NCI-H460 (cell line): ENCODE data around the gene THUMPD2. TPM values are rescaled to one million over a fixed set of nuclear protein-coding genes. Genes with fewer than 3 reads are reported as not detected.

Experiments
- DNase-seq: peaks from one replicate; pipeline ENCODE4 v3.0.0-alpha.2; 2016; ENCODE audit warnings: low read depth; ENCODE audit errors: extremely low read depth
- total RNA-seq: library from RNA; depleted of rRNA; stranded (reverse); fragments of >200 nt; shearing (Covaris generic); gene quantifications from 2 replicates; pipeline ENCODE4 v1.2.3, GENCODE V29; 2014

Gene THUMPD2
- total RNA-seq, 1 experiment from 2014 or later, result 23.4 TPM

DNA sequence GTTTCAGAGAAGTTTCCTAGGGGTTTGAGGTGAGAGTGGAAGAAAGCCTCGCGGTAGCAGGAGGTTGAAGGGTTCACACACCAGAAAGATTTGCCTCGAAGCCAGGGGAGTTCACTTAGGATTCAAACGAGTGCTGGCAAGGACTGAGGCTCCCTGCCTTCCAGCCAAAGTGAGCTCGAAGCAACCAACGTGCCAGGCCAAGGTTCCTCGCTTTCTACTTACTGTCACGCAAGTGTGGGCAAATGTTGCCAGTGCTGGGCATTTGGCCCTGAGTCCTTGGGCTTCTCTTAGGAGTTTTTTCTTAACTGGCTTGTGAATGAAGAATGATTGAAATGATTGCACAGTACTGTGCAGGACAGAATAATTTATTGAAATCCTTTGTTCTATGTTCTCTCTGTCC lies 59.7 kb downstream of the THUMPD2 start:
- no peak for DNase-seq

DNA sequence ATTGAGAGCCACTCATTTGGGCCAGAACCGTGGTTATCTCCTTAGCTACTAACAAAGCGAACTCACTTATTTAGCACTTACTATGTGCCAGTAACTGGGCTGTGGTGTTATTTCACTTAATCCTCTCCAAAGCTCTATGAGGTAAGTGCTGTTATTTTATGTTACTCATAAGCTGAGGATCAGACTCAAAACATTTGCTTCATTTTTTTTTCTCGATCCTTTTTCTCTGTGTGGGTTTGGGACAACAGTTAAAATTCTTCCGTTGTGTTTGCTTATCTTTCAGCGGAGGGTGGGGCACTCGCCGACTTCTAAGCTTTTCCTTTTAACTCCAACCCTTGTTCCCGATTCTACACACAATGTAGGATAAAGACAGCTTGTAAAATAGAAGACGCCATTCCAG lies 60.6 kb downstream of the THUMPD2 start:
- DNase-seq, result no peak

DNA sequence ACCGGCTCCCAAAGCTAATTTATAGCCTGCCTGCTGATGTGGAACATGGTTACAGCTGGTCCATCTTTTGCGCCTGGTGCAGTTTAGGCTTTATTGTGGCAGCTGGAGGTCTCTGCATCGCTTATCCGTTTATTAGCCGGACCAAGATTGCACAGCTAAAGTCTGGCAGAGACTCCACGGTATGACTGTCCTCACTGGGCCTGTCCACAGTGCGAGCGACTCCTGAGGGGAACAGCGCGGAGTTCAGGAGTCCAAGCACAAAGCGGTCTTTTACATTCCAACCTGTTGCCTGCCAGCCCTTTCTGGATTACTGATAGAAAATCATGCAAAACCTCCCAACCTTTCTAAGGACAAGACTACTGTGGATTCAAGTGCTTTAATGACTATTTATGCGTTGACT lies 62.0 kb downstream of the THUMPD2 start:
- no peak for DNase-seq

DNA sequence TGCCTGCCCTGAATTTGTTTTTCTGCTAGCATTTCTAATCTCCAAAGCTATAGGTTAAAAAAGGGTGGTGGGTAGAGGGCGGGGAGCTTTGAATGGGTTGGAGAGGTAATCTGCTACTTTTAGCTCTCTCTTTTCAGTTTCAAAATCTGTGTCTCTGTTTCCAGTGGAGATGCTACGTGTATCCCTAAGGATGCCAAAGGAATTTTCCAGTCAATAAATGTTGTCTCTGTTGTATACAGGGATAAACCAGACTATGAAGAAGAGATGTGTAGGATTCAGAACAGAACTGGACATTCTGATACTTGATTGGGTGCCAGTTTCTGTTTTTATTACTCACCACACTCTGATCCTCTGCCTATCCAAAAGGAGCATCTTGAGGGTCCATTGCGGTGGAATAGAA lies 63.2 kb downstream of the THUMPD2 start:
- DNase-seq, result no peak

DNA sequence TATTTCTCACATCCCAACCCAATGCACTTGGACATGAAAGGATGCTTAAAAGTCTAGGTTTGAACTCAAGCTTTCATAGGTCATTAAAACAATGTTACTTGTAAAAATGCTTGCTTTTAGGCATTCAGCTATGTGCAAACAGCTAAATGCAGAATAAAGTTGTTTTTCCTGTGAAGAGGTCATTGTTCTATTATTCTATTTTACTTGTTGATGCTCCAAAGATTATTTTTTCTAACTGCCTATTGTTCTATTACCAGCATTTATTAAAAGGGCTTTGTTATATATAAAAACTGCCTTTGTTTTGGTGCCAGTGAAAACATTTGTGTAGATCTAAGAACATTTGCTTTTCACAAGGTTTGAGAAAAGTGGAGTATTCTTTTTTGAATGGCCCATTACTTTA lies 64.0 kb downstream of the THUMPD2 start:
- DNase-seq, result no peak

DNA sequence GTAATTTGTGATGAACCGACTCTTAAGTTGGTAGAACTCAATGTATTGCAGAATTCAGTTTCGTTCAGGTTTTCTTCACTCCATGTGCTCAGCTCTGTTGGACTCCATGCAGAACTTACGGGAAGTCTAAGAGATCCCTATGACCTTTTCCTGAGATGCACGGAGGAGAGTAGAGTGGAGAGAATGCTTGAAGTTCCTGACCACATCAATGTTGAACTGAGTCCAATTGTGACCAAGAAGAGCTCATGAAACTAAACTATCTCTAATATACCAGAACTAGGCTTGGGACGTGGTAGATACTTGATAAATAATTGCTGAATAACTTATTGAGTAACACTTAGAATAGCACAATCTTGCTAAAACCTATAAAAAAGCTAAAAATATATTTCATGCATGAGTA lies 66.1 kb downstream of the THUMPD2 start:
- DNase-seq, result no peak

DNA sequence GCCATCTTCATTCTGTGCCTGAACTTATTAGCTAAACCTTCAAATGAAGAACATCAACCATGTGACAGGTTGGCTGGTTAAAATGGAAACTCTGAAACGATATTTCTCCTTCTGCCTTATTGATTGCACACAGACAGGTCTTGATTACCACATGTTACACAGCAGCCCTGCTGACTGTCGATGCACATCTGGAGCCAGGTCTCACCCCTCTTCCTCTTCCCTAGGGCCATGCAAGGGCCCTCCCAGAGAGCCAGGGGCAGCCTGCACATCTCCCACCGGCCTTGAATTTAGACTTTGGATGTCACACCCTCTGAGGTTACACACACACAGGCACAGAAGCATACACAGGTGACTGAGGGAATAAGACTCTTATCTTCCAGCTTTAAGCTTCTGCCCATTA lies 68.3 kb downstream of the THUMPD2 start:
- DNase-seq, result no peak

DNA sequence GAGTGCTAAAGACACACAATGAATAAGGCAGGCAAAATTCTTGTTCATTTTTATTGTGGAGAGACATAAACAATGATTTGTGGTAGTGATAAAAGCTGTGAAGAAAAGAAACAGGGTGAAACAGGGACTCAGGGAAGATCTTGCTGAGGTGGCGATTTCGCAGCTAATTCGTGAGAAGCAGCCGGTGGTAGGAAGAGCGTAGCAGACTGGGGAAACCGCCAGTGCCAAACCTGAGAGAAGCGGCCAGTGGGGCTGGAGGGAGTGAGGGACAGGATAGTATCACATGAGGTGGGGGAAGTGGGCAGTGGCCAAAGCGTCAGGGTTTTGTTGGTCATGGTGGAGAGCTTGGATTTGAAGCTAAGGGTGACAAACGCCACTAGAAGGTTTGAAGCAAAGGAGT lies 71.1 kb downstream of the THUMPD2 start:
- DNase-seq, result no peak

DNA sequence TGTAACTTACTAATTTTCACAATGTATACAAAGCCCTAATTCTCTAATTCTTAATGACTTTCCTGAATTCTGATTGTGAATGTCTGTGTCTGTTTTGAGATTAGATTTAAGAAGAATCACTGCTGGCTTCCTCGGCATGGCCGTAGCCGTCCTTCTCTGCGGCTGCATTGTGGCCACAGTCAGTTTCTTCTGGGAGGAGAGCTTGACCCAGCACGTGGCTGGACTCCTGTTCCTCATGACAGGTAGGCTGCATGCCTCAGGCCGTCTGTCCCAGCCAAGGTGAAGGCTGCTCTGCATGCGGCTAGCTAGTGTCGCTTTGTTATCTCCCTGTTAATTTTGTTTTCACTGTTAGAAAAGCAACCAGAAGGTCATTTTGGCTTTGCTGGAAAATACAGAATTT lies 72.1 kb downstream of the THUMPD2 start:
- no peak for DNase-seq

DNA sequence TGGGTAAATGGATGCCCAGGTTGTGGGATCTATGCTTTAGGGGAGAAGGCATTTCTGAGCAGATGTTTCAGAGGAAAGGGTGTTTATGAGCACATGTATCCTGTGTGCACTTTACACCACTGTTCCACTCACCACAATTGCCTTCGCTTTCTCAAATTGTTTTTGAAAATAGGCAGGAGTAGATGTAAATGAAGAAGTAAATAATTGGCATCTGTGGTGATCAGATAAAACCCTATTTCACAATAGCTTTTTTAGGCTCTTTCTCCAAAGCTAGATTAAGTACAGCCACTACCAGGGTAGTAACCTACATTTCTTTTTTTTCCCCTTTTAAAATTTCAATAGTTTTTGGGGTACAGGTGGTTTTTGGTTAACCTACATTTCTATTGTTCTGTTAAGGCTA lies 72.7 kb downstream of the THUMPD2 start:
- no peak for DNase-seq

DNA sequence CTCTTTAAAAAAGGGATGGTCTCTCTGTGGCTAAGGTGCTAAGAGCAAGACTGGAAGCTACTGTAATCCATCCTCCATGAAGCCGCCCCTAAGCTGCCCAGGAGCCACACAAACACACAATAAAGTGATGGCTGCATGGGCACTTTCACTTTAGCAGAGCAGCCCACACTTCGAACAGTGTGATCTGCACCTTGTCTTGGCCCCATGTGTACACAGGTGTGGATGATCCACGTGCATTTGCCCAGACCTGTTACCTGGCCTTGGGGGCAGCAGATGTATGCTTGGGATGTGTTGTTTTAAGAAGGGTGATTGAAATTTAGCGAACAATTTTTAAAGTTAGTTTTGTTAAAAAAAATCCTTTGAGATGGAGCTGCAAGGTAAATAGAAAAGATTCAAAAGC lies 73.4 kb downstream of the THUMPD2 start:
- DNase-seq, result no peak

DNA sequence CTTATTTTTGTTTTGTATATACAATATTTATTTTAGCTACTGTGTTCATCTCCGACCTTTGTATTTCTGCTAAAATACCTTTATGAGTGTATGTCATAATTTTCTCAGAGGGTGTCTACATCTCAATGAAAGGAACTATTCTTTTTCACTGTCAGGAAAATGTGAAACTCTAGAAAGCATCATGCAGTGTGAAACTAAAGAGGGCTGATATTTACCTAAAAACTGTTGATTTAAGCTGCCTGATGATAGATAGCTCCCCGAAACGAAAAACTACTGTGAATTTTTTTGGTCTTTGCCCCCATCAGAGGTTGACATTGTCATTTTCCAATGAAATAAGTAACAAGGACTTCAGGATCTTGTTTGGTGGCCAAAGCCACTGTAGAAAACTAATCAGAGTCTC lies 74.5 kb downstream of the THUMPD2 start:
- no peak for DNase-seq

DNA sequence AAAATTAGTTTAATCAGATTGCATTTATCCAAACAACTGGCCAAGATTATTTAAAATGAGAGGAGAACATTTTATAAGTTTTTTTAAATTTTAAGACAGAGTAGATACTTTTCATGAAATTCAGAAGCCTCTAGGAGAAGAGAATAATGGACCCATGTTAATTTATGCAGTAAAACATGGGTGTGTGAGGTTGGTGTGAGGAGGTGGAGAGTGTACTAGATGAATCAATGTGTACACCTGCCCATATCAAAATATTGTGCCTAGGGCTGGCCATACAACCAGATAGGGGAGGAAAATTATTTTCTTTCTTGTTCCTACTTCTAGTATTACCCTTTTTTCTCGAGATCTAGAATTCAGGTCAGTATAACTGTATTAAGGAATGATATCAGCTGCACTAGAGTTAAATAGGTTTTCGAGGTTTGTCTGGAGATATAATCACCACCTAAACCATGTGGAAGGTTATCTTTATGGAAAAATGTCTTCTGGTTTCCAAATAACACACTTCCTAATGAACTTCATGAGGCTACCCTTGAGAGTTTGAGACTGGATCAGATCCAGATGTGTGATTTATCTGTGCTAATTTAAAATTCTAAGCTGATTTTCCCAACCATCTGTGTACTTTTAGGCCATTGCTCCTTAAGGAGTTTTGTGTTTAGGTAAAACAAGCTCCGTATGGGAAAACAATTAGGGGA lies 75.7 kb downstream of the THUMPD2 start:
- DNase-seq, result no peak

DNA sequence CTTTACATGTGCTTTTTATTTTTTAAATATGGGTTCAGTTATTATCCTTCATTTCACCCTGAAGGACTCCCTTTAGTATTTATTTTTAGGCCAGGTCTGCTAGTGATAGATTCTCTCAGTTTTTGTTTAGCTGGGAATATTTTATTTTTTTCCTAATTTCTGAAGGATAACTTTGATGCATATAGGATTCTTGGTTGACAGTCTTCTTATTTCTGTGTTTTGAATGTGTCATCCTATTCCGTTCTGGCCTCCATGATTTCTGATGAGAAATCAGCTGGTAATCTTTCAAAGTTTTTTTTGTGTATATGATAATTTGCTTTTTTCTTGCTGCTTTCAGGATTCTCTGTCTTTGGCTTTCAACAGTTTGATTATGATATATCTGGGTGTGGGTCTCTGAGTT lies 77.9 kb downstream of the THUMPD2 start:
- no peak for DNase-seq

DNA sequence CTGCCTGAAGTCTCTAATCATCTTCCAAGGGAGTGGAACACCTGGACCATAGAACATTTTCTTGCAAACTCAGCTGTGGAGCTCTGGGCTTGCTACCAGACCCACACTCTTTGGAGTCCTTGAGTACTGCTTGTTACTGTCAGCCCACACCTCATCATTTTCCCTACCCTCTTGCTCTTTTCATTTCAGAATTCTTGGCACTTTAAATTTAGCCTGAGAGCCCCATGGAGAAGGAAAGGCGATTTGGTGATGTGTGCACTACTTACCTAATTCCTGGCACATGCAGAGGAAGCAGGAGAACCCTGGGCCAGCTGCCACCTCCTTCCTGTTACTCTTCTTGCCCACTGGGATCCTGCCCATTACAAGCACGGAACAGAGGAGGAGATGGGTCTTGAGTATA lies 81.6 kb downstream of the THUMPD2 start:
- DNase-seq, result no peak

DNA sequence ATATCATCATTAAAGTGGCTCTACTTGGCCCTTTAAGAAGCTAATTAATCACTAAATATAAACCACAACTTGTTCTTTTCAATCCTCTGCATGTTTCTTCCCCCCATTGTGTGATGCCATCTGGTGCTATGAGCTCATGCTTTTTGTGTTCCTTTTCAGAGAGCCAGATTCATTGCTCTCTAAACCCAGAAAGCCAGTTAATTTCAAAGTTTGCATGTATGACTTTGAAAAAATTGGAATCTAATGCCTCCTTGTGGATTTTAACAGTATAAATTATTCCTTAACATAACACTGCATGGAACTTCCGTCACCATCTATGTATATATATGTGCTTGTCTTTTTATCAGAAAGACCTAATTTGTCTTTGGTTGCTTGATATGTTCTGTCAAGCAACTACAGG lies 82.2 kb downstream of the THUMPD2 start:
- no peak for DNase-seq

DNA sequence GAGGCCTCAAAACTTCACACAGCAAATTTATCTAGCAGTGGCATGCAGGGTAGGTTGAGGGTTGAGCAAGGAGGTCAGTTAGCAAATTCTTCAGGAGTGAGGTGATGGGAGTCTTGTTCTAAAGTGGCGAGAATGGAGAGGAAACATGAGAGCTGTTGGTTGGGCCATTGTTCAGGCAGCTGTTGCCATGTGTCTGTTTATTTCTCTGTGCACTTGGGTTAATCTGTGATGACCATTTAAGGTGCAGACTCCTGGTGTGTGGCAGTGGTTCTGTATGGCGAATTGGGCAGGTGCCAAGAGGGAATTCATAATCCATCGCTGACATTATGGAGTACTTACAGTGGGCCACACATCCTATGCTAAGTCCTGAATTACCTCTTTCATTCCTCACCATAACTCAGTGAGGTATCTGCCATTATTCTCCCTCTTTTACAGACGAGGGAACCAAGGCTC lies 82.9 kb downstream of the THUMPD2 start:
- DNase-seq, result no peak

DNA sequence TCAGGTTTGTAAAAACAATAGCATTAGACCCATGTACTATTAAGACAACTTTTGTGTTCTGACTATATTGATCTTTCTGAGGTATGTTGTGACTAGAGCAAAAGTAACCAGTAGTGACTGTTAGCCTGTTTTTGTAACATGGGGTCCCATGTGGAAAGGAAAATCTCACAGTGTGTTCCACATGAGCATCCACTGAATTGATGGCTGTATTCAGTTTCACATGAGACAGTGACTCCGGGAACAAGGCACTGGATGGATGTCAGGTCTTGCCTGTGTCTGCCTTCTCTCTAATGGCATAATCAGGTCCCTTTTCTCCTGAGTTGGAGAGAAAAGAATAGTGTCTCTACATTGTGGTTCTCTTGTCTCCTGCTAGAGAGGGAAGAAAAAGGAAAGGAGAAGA lies 85.8 kb downstream of the THUMPD2 start:
- DNase-seq, result no peak

DNA sequence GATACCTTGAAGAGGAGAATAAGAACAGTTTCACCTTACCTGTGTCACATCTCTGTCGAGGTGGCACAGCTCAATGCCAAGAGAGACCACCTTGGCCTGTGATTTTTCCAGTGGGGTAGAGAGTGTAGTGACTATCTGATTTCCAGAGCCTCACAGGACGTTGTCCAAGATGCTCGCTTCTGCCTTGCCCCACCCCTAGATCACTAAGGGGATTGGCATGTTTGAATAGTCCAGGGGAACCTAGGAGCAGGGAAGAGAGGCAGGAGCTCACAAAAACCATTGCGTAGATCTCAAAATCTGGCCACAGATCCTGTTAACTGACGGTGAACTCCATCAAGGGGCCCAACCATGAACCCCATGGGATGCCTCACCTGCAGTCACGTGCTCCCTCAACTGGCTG lies 89.2 kb downstream of the THUMPD2 start:
- DNase-seq, result no peak

DNA sequence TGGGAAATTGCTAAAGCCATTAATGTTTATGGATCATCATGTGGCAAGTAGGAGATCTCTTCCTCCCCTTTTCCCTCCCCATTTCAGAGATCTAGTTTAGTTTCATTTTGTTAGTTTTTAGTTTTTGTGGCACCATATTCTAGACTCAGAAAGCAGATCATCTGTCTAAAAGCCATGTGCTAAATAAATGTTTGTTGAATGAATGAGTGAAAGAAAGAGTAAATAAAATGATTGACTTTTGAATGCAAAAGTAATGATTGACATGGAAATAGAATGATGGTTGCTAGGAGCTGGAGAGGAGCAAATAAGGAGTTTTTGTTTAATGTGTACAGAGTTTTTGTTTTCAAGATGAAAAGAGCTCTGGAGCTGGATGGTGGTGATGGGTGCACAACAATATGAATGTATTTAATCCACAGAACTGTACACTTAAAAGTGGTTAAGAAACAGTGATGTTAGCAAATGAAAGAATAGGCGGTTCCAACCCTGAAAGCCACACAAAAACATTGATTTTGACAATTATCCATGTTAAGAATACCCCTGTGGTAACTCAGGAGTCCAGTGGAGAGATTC lies 89.7 kb downstream of the THUMPD2 start:
- no peak for DNase-seq

DNA sequence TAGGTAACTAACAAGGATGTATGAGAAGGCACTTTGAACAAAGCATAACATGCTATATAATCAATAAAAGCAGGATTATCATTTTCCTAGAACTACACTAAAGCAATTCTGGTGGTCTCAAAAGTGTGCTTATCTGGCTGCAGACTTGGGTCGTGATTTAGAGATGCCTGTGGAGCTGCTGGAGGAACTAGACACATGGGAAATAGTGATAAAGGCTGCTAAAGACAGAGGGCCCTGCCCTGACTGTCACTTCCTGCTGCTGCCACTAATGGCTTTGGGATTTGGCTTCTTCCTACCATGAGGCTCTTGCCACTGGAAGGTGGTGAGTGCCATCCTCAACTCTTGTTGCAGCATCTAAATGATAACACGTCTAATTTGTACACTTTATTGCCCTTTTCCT lies 90.9 kb downstream of the THUMPD2 start:
- no peak for DNase-seq

DNA sequence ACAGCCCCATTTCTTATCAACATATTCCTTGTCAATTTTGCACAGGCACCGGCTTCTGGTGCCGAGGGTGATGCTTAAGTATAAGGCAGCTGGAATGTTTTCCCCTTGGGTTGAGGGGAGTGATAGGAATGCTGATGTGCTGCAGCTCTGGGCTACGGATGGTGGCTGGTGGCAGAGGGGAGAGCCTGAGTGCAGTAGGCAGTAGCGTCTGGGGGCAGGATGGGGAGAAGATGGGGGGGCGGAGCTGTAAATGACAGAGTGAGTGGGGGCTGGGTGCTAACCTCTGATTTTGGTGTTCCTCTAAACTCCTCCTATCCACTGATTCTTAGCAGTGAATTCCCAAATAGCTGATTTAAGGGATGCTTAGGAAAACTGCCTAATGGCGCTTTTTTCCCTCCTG lies 92.6 kb downstream of the THUMPD2 start:
- no peak for DNase-seq
